ENCODE results near the gene XKR3.
"Not testable (repeated sequence)": the region's sequence is repeated elsewhere in the genome, so short reads cannot be mapped to it uniquely, and the experiment has no call there.

GRCh38 chr22:16795504-16795903, 29.7 kb downstream of the XKR3 start:
- TF ChIP-seq, protein P1, sequence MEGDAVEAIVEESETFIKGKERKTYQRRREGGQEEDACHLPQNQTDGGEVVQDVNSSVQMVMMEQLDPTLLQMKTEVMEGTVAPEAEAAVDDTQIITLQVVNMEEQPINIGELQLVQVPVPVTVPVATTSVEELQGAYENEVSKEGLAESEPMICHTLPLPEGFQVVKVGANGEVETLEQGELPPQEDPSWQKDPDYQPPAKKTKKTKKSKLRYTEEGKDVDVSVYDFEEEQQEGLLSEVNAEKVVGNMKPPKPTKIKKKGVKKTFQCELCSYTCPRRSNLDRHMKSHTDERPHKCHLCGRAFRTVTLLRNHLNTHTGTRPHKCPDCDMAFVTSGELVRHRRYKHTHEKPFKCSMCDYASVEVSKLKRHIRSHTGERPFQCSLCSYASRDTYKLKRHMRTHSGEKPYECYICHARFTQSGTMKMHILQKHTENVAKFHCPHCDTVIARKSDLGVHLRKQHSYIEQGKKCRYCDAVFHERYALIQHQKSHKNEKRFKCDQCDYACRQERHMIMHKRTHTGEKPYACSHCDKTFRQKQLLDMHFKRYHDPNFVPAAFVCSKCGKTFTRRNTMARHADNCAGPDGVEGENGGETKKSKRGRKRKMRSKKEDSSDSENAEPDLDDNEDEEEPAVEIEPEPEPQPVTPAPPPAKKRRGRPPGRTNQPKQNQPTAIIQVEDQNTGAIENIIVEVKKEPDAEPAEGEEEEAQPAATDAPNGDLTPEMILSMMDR (IDR thresholded peaks at IDR 0.05) = not testable (repeated sequence)
- TF ChIP-seq POLR2A (IDR thresholded peaks at IDR 0.05) = not testable (repeated sequence)

Data from esophagus squamous epithelium (tissue), 4 donors.